Kidney glomerular epithelial cell (primary cell): ENCODE results near the gene ADAMTS8.
"Not testable (repeated sequence)": the region's sequence is repeated elsewhere in the genome, so short reads cannot be mapped to it uniquely, and the experiment has no call there.

Source experiments
- DNase-seq: peaks from one replicate; lab custom pipeline; 2025; lab: John Stamatoyannopoulos, UW

The ADAMTS8 gene

GRCh38 chr11:130439160-130439519 lies 10.7 kb upstream of the ADAMTS8 start:
- DNase-seq: no peak

GRCh38 chr11:130438401-130439159 lies 10.2 kb upstream of the ADAMTS8 start:
- DNase-seq: not testable (repeated sequence)

- DNase-seq: no peak
Observed at GRCh38 chr11:130437848-130438247, 9.4 kb upstream of the ADAMTS8 start.

- DNase-seq: no peak
Observed at GRCh38 chr11:130436171-130436570, 7.8 kb upstream of the ADAMTS8 start.

- DNase-seq: no peak
Observed at GRCh38 chr11:130435671-130436070, 7.3 kb upstream of the ADAMTS8 start.

- peak; percentile 89 for DNase-seq
Observed at GRCh38 chr11:130434521-130435223, 6.3 kb upstream of the ADAMTS8 start.

GRCh38 chr11:130433357-130433756 lies 4.9 kb upstream of the ADAMTS8 start:
- no peak for DNase-seq

- DNase-seq: no peak
Observed at GRCh38 chr11:130431801-130432200, 3.4 kb upstream of the ADAMTS8 start.

- DNase-seq: peak; percentile 39
Observed at GRCh38 chr11:130431331-130431773, 2.9 kb upstream of the ADAMTS8 start.

GRCh38 chr11:130429983-130430382 lies 1.6 kb upstream of the ADAMTS8 start:
- DNase-seq: no peak

GRCh38 chr11:130429120-130429681 lies 792 bp upstream of the ADAMTS8 start:
- DNase-seq: no peak

GRCh38 chr11:130427581-130428315 lies 661 bp downstream of the ADAMTS8 start:
- no peak for DNase-seq

- no peak for DNase-seq
Observed at GRCh38 chr11:130426837-130427341, 1.5 kb downstream of the ADAMTS8 start.

- DNase-seq: no peak
Observed at GRCh38 chr11:130426223-130426836, 2.1 kb downstream of the ADAMTS8 start.

- no peak for DNase-seq
Observed at GRCh38 chr11:130425156-130425555, 3.3 kb downstream of the ADAMTS8 start.

GRCh38 chr11:130424613-130425140 lies 3.7 kb downstream of the ADAMTS8 start:
- DNase-seq: no peak

GRCh38 chr11:130423541-130424142 lies 4.8 kb downstream of the ADAMTS8 start:
- DNase-seq: no peak

- DNase-seq: no peak
Observed at GRCh38 chr11:130422251-130422995, 6.0 kb downstream of the ADAMTS8 start.

GRCh38 chr11:130421697-130422096 lies 6.7 kb downstream of the ADAMTS8 start:
- DNase-seq: no peak

- DNase-seq: no peak
Observed at GRCh38 chr11:130421199-130421585, 7.2 kb downstream of the ADAMTS8 start.
